Measurements from ENCODE around the gene DNAH8.

Gene DNAH8

DNA sequence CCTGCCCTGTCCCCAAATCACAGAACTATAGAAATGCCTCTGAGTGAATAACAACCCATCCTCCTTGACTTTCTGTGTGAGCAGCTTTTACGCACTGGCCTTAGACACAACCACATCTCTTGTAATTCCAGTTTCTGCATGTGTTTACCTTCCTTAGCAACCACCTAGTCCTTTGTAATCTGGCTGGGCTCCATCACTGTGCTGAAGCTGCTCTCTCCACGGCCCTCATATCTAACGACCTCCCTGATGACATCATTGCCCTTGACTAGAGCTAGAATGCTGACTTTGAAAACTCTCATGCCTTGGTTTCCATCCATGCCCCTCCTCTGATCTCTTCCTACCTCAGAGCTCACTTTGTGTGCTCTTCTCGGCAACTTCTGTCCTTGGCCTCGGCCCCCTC is 303.0 kb downstream of the DNAH8 start:
- DNase-seq (ENCODE audit: low spot score) = no peak

GRCh38 chr6:39020136-39020535 is 305.0 kb downstream of the DNAH8 start:
- DNase-seq (ENCODE audit: low spot score) = no peak

GRCh38 chr6:39021041-39021440 is 305.9 kb downstream of the DNAH8 start:
- no peak for DNase-seq (ENCODE audit: low spot score)

- DNase-seq (ENCODE audit: low spot score) = no peak
Measured at GRCh38 chr6:39021779-39022178, 306.7 kb downstream of the DNAH8 start.

DNA sequence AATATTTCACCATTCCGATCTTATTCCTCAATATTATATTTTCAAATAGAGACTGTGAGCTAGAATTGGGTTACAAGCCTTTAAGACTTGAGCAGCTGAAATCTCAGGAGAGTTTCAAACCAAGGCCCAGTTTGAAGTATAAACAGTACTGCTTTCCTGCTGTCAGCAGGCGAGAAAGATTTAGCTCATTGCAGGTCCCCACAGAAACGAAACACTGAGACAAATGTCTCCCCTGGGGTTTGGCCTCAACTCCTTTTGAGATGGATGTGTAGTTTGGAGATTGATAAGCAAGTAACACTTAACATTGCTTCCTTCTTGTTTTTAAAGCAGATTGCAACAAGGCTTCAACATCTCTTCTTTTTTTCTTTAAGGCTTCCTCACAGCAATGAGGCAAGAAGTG is 311.1 kb downstream of the DNAH8 start:
- DNase-seq (ENCODE audit: low spot score) = no peak

DNA sequence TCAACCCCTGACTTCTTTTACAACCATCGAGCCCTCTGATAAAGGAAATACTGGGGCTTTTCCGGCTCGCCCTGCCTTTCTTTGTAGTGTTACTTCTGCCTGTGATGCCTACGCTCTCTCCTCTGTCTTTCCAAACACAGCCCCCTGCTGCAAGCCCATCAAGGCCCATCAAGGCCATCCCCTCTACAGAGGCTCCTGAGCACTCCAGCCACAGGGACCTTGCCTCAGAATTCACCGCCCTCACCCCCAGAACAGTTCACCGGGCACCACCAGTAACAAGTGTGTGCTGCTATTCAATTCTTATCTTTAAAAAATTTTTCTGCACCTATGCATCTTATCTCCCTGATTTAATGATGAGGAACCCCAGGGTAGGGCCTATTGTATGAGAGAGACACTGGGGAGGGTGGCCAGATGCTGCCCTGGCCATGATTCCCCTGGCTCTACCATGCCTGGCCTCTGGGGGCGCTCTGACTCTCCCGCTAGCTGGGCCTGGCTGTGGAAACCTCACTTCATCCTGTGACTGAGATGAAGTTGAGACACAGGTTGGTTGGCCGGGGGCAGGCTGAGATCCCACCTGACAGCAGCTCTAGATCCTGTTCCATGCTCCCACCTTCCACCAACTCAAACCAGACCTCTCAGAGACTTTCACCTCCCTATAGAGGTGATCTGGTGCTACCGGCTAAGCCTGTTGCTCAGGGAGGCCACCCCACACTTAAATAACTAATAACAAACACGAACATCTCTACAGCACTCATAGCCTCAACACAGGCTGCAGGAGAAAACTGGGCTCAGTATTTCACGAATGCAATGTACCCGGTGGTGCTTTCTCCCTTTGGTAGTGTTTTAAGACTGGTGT is 314.3 kb downstream of the DNAH8 start:
- DNase-seq (ENCODE audit: low spot score) = no peak

DNA sequence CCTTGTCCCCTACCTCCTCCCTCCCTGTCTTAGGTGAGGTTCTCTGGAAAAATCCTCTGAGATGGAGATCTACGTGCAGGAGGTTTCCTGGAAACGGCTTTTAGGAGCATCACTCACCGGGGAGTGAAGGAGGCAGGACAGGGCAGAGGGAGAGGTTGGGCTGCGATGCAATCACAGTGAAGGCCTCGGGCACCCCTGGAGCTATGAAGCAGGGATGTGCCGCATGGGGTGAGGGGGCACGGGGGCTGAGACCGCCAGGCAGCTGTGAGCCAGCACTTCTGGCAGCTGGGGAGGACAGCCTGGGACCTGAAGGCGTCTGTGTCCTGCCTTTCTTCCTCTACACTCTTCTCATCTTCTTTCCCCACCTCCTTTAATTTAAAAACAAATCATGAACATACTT is 320.6 kb downstream of the DNAH8 start:
- no peak for DNase-seq (ENCODE audit: low spot score)

- no peak for DNase-seq (ENCODE audit: low spot score)
Measured at GRCh38 chr6:39037082-39037508, 322.0 kb downstream of the DNAH8 start.

- DNase-seq (ENCODE audit: low spot score) = no peak
Measured at GRCh38 chr6:39037707-39038106, 322.6 kb downstream of the DNAH8 start.

DNA sequence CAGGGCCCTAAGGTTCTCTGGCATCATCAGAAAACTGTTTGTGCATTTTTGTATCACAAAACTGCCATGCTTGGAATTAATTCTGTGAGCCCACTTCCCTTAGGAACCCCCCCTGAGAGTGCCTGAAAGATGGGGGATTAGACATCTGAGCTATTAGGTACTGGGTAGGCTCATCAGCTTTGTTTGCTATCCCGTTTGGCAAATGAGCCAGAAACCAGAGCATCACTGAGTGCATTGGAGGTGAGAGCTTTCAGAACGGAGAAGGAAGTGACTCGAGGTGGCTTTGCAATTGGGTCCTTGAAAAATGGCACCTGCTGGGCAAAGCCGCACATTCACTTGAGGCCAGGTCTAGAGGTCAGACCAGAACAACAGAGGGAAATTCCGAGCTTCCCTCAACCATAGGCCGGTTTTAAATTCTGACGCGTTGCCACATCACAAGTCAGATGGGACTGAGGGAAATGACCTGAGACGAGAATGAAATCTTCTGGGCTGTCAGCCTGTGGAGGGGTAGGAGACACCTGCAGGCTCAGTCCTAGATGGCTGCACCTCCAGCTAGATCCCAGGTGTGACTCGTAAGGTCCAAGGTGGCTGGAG is 325.1 kb downstream of the DNAH8 start:
- no peak for DNase-seq (ENCODE audit: low spot score)

DNA sequence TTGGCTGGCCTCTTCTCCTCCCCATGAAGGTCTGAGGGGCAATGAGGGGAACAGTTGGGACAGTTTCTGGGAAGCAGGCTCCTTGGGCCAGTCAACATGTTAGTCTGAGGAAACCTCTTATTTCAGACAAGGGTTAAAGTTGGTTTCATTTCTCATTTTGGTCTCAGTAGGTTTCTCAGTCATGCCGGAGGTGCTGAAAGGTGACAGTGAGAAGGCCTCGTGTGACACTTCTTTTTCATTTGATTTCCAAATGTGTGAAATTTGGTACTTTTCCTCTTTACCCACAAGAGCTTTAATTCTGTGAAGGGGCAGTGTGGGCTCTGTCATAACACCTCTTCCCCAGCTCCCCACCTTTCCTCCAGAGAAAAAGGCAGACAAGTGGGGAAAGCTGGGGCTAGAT is 326.0 kb downstream of the DNAH8 start:
- no peak for DNase-seq (ENCODE audit: low spot score)

DNA sequence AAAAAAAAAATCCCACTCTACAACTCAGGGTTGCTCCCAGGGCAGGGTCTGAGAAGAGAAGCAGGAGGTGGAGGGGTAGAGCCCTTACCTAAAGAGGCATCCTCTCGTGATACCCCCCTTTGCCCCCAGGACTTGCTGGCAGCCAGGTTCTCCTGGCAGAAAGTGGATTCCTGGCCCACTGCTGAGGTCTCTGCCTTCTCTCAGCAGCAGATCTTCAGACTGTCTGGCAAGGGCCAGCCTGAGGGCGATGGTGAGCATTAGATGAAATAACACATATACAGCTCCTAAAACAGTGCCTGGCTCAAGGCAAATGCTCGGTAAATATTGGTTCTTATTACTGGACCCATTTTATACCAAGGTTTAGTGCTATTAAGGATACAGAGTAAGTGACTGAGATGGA is 328.7 kb downstream of the DNAH8 start:
- DNase-seq (ENCODE audit: low spot score) = no peak

- DNase-seq (ENCODE audit: low spot score) = no peak
Measured at GRCh38 chr6:39044181-39044580, 329.1 kb downstream of the DNAH8 start.

DNA sequence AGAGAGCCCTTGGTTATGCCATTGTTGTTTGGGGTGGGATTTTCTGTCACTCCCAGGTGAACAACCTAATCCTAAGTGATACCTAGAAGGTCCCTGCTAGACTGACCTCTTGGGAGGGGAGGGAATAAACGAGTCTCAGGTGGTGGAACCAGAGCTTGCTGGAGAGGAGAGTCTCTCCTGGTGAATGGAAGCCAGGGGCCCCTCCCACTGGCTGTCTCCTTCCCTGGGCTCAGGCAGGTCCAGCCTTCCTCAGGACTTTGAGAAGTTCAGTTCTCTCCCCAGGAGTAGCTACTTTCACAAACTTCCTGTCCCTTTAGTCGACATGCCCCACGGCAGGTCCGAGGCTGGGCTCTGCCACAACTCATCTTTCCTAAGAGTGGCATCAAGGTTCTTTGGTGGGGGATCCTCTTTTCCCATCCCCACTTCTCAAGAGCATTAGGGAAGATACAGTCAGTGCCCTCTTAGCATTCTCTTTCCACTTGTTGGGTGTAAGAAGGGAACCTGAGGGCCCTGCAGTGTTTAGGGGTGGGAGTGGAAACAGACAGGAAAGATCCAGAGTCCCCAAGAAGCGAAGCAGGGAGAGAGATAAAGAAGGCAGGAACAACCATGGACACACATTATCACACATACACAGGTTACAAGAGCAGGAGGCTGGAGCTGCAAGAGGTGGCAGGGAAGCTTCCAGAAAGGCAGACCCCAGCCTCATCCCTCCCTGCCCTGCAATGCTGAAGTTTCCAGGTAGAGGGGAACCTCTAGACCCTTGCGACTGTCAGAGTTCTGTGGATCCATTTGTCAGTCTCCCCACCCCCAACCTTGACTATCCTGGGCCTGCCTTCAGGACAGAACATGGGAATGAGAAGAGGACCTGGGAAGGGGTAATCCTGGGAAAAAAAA is 332.6 kb downstream of the DNAH8 start:
- no peak for DNase-seq (ENCODE audit: low spot score)

DNA sequence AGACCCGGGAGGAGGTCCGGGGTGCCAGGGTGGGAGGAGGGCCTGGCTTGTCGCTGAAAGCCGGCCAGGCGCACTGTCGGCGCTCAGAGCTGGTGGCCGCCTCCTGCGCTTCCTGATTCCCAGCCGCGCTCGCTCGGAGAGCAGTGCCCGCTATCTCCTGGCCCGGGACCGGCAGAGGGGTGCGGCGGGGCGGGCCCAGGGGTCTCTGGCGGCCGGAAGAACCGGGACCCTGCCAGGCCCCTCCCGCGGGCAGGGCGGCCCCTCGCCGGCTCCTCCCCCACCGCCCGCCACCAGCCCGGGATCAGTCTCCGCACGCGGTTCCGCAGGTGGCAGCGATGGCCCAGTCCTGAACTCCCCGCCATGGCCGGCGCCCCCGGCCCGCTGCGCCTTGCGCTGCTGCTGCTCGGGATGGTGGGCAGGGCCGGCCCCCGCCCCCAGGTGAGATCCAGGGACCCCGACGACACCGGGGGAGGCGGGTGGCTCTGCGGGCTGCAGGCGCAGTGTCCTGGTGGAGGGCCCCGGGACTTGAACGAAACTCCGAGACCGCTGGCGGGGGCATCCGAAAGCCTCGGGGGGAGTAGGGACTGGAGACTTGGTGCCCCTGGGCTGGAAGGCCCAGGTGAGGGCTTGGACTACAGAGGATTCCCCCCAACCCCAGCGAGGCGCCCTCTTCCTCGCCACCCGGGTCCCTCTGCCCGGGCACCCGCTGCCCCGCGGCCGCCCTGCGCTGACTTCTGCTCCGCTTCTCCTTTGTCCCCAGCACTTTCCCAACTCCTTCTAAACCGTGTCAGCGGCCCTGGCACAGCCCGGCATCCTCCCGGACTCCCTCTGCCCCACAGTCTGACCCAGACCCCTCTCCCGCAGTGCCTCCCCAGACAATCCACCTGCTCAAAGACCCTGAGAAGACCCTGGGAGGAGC is 333.6 kb downstream of the DNAH8 start, which contains the start of gene GLP1R:
Gene GLP1R (plus strand): TSS at position 301 of the 919 bp plus-strand sequence. CDS start 60 bp downstream, at position 361.
- no peak for DNase-seq (ENCODE audit: low spot score)

DNA sequence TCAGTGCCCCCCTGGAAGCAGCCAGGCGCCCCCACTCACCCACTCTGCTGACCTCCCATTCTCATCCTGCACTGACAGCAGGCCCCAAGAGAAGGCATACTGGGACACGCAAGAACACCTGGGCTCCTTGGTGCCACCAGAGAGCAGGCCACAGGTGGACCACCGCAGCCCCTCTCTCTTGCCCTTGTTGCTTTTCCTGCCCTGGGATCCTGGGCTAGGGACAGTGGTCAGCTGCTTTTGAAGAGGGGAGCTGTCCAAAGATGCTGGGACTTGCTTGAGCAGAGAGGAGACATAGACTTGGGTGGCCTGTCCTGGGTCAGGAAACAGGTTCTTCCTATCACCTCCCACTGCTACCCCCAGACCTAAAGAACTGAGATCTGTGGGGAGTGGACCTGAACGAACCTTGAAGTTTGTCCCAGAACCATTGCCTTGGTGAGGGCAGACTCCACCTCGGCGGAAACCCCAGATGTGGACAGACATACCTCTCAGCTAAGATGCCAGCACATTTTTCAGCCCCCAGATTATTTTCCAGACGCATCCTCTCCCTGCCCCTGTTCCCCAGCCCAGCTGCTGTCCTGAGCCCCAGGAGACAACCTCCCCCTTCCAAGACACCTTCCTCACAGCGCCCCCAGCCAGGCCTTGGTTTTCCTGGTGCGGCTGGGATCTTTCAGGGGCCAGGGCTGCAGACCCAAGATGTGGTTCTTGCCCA is 334.6 kb downstream of the DNAH8 start:
- no peak for DNase-seq (ENCODE audit: low spot score)

GRCh38 chr6:39050453-39051112 is 335.5 kb downstream of the DNAH8 start:
- no peak for DNase-seq (ENCODE audit: low spot score)

DNA sequence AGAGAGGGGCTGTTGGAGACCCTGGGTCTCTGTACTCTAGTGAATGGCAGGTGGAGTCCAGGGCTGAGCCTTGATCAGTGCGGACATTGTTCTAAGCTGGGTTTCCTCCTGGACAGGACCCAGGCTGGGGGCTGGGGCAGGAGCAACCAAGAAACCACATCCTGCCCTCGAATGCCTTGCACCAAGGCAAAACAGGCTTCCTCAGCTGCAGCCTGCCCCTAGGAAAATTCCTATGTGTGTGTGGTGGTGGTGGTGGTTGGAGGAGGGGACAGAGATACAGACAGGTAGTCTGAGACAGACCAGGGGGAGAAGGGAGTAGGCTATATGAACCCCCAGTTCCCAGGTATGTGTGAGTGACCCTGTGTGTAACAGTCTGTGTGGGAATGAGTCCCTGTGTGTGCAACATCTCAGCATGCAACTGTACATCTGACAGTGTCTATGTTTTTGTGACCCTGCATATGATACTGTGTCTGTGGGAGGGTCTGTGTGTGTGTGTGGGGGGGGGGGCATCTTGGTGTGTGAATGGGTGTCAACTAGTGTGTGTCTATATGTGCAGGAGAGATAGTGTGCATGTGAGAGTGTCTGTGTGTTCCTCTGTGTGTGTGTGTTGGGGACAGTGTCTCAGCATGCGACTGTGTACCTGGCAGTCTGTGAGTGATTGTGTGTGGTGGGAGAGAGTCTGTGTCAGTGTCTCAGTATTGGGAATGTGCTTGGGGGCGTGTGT is 336.4 kb downstream of the DNAH8 start:
- DNase-seq (ENCODE audit: low spot score) = peak; percentile 17

- DNase-seq (ENCODE audit: low spot score) = no peak
Measured at GRCh38 chr6:39053016-39053624, 338.0 kb downstream of the DNAH8 start.

Measured in SW480 (cell line).